ENCODE data around the gene KATNB1.

GRCh38 chr16:57732714-57733113 is 2.9 kb upstream of the KATNB1 start:
- TF ChIP-seq CTCF (IDR thresholded peaks at IDR 0.05; ENCODE audit: low read depth, low read length, poor library complexity, severe bottlenecking) (no peak), EZH2phosphoT487 (IDR thresholded peaks at IDR 0.05; ENCODE audit: borderline replicate concordance, low read length) (no peak)
